ENCODE data around the gene C11orf97. TPM values are rescaled to one million over a fixed set of nuclear protein-coding genes. Genes with fewer than 3 reads are reported as not detected.

Gene C11orf97
- total and polyA plus RNA-seq, 9 of the 15 experiments (the other 6 are each of a cell fraction or from before 2014, with no cell fraction given): not detected

DNA sequence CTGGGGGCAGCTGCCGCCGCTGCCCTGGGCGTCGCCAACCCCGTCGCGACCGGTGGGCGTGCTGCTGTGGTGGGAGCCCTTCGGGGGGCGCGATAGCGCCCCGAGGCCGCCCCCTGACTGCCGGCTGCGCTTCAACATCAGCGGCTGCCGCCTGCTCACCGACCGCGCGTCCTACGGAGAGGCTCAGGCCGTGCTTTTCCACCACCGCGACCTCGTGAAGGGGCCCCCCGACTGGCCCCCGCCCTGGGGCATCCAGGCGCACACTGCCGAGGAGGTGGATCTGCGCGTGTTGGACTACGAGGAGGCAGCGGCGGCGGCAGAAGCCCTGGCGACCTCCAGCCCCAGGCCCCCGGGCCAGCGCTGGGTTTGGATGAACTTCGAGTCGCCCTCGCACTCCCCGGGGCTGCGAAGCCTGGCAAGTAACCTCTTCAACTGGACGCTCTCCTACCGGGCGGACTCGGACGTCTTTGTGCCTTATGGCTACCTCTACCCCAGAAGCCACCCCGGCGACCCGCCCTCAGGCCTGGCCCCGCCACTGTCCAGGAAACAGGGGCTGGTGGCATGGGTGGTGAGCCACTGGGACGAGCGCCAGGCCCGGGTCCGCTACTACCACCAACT is 32.5 kb downstream of the C11orf97 start (continued):
- TF ChIP-seq, protein P1, sequence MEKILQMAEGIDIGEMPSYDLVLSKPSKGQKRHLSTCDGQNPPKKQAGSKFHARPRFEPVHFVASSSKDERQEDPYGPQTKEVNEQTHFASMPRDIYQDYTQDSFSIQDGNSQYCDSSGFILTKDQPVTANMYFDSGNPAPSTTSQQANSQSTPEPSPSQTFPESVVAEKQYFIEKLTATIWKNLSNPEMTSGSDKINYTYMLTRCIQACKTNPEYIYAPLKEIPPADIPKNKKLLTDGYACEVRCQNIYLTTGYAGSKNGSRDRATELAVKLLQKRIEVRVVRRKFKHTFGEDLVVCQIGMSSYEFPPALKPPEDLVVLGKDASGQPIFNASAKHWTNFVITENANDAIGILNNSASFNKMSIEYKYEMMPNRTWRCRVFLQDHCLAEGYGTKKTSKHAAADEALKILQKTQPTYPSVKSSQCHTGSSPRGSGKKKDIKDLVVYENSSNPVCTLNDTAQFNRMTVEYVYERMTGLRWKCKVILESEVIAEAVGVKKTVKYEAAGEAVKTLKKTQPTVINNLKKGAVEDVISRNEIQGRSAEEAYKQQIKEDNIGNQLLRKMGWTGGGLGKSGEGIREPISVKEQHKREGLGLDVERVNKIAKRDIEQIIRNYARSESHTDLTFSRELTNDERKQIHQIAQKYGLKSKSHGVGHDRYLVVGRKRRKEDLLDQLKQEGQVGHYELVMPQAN (IDR thresholded peaks at IDR 0.05; ENCODE audit: borderline replicate concordance): no peak
- TF ChIP-seq, protein P2, sequence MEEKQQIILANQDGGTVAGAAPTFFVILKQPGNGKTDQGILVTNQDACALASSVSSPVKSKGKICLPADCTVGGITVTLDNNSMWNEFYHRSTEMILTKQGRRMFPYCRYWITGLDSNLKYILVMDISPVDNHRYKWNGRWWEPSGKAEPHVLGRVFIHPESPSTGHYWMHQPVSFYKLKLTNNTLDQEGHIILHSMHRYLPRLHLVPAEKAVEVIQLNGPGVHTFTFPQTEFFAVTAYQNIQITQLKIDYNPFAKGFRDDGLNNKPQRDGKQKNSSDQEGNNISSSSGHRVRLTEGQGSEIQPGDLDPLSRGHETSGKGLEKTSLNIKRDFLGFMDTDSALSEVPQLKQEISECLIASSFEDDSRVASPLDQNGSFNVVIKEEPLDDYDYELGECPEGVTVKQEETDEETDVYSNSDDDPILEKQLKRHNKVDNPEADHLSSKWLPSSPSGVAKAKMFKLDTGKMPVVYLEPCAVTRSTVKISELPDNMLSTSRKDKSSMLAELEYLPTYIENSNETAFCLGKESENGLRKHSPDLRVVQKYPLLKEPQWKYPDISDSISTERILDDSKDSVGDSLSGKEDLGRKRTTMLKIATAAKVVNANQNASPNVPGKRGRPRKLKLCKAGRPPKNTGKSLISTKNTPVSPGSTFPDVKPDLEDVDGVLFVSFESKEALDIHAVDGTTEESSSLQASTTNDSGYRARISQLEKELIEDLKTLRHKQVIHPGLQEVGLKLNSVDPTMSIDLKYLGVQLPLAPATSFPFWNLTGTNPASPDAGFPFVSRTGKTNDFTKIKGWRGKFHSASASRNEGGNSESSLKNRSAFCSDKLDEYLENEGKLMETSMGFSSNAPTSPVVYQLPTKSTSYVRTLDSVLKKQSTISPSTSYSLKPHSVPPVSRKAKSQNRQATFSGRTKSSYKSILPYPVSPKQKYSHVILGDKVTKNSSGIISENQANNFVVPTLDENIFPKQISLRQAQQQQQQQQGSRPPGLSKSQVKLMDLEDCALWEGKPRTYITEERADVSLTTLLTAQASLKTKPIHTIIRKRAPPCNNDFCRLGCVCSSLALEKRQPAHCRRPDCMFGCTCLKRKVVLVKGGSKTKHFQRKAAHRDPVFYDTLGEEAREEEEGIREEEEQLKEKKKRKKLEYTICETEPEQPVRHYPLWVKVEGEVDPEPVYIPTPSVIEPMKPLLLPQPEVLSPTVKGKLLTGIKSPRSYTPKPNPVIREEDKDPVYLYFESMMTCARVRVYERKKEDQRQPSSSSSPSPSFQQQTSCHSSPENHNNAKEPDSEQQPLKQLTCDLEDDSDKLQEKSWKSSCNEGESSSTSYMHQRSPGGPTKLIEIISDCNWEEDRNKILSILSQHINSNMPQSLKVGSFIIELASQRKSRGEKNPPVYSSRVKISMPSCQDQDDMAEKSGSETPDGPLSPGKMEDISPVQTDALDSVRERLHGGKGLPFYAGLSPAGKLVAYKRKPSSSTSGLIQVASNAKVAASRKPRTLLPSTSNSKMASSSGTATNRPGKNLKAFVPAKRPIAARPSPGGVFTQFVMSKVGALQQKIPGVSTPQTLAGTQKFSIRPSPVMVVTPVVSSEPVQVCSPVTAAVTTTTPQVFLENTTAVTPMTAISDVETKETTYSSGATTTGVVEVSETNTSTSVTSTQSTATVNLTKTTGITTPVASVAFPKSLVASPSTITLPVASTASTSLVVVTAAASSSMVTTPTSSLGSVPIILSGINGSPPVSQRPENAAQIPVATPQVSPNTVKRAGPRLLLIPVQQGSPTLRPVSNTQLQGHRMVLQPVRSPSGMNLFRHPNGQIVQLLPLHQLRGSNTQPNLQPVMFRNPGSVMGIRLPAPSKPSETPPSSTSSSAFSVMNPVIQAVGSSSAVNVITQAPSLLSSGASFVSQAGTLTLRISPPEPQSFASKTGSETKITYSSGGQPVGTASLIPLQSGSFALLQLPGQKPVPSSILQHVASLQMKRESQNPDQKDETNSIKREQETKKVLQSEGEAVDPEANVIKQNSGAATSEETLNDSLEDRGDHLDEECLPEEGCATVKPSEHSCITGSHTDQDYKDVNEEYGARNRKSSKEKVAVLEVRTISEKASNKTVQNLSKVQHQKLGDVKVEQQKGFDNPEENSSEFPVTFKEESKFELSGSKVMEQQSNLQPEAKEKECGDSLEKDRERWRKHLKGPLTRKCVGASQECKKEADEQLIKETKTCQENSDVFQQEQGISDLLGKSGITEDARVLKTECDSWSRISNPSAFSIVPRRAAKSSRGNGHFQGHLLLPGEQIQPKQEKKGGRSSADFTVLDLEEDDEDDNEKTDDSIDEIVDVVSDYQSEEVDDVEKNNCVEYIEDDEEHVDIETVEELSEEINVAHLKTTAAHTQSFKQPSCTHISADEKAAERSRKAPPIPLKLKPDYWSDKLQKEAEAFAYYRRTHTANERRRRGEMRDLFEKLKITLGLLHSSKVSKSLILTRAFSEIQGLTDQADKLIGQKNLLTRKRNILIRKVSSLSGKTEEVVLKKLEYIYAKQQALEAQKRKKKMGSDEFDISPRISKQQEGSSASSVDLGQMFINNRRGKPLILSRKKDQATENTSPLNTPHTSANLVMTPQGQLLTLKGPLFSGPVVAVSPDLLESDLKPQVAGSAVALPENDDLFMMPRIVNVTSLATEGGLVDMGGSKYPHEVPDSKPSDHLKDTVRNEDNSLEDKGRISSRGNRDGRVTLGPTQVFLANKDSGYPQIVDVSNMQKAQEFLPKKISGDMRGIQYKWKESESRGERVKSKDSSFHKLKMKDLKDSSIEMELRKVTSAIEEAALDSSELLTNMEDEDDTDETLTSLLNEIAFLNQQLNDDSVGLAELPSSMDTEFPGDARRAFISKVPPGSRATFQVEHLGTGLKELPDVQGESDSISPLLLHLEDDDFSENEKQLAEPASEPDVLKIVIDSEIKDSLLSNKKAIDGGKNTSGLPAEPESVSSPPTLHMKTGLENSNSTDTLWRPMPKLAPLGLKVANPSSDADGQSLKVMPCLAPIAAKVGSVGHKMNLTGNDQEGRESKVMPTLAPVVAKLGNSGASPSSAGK (IDR thresholded peaks at IDR 0.05): peak; percentile 71
- TF ChIP-seq NCOA6 (IDR thresholded peaks at IDR 0.05): peak; percentile 47; the same call in 1 of the 2 replicates
- no peak for TF ChIP-seq NCOA2 (IDR thresholded peaks at IDR 0.05; ENCODE audit: partially characterized antibody in 2 of 2)
- TF ChIP-seq, protein P3, sequence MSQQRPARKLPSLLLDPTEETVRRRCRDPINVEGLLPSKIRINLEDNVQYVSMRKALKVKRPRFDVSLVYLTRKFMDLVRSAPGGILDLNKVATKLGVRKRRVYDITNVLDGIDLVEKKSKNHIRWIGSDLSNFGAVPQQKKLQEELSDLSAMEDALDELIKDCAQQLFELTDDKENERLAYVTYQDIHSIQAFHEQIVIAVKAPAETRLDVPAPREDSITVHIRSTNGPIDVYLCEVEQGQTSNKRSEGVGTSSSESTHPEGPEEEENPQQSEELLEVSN (IDR thresholded peaks at IDR 0.05; ENCODE audit: borderline replicate concordance in 1 of 2, extremely low read depth in 1 of 2, insufficient read depth in 1 of 2, insufficient read length in 1 of 2, low read depth in 1 of 2, low read length in 1 of 2, poor library complexity in 1 of 2, severe bottlenecking in 1 of 2): peak in 1 of 2 experiments; percentile 9
